ENCODE results near the gene FBXL20. TPM values are rescaled to one million over a fixed set of nuclear protein-coding genes. Genes with fewer than 3 reads are reported as not detected.
A peak's percentile ranks its signal among the peaks of the same experiment; 100 is the strongest.

FBXL20 gene
- total RNA-seq, 1 experiment from 2014 or later, result 9.9 TPM

- CTCF ChIA-PET, result interaction anchor here (0.6 kb wide), 1 partner anchor 195 kb away, joined by 6 read pairs; no protein-coding TSS in a partner anchor
- intact Hi-C loops (cut with micrococcal nuclease; ENCODE audit: unreplicated experiment) (no loop called here), in situ Hi-C loops (cut with HindIII; ENCODE audit: low pct_unique_long_range_greater_than_20kb, low sequenced_read_pairs) (no loop called here)
- ATAC-seq (no peak), DNase-seq (ENCODE audit: low read depth, low spot score) (no peak)
- H3K4me3 ChIP-seq (ENCODE audit: low read depth in 2 of 2, low read length in 2 of 2), result peak overlapping the region in 1 of 2 experiments; percentile 78; a peak in 3 of 4 replicates
- no peaks in the 10 kb centered on the region; the same call in 1 of the 2 replicates for H3K36me3 ChIP-seq (ENCODE audit: control insufficient read depth, insufficient read depth, low read length)
- POLR2A ChIA-PET, result no interaction called here
- peak overlapping the region; percentile 7; the same call in 1 of the 2 replicates for H3K27ac ChIP-seq (ENCODE audit: low read length)
- no TSS peak for BruUV-seq (replicated peaks)
- peaks cover 9% of the 10 kb centered on the region for H3K4me1 ChIP-seq (ENCODE audit: control insufficient read depth, insufficient read depth, low read length)
- no peaks in the 10 kb centered on the region for H3K27me3 ChIP-seq (ENCODE audit: control insufficient read depth, insufficient read depth, low read length)
- H3K9me3 ChIP-seq (ENCODE audit: control insufficient read depth, insufficient read depth, low read depth, low read length), result no peaks in the 10 kb centered on the region
- TF ChIP-seq POLR2AphosphoS5 (IDR thresholded peaks at IDR 0.05; ENCODE audit: low read depth, low read length) (no peak), TCF7L2 (IDR thresholded peaks at IDR 0.05; ENCODE audit: low read depth, low read length) (no peak), SIN3A (IDR thresholded peaks at IDR 0.05; ENCODE audit: borderline replicate concordance, insufficient read depth, low read depth, low read length) (no peak), REST (IDR thresholded peaks at IDR 0.05; ENCODE audit: insufficient read depth in 1 of 2, low read depth in 2 of 2, low read length in 1 of 2) (no peak)
Observed at GRCh38 chr17:39399791-39400190, 1.6 kb downstream of the FBXL20 start.

GRCh38 chr17:39393736-39394135, 7.7 kb downstream of the FBXL20 start:
- H3K4me1 ChIP-seq (ENCODE audit: control insufficient read depth, insufficient read depth, low read length), result no peaks in the 10 kb centered on the region
- no peaks in the 10 kb centered on the region for H3K27me3 ChIP-seq (ENCODE audit: control insufficient read depth, insufficient read depth, low read length)
- H3K9me3 ChIP-seq (ENCODE audit: control insufficient read depth, insufficient read depth, low read depth, low read length), result no peaks in the 10 kb centered on the region
- ChIA-PET POLR2A (no interaction called here), CTCF (no interaction called here)
- no peaks in the 10 kb centered on the region for H3K36me3 ChIP-seq (ENCODE audit: control insufficient read depth, insufficient read depth, low read length)
- TF ChIP-seq REST (IDR thresholded peaks at IDR 0.05; ENCODE audit: insufficient read depth in 1 of 2, low read depth in 2 of 2, low read length in 1 of 2) (no peak), CTCF (IDR thresholded peaks at IDR 0.05) (no peak), SIN3A (IDR thresholded peaks at IDR 0.05; ENCODE audit: borderline replicate concordance, insufficient read depth, low read depth, low read length) (no peak), POLR2AphosphoS5 (IDR thresholded peaks at IDR 0.05; ENCODE audit: low read depth, low read length) (no peak), TCF7L2 (IDR thresholded peaks at IDR 0.05; ENCODE audit: low read depth, low read length) (no peak)
- H3K4me3 ChIP-seq (ENCODE audit: low read depth in 2 of 2, low read length in 2 of 2), result no peak overlapping the region
- DNase-seq (ENCODE audit: low read depth, low spot score) (no peak), ATAC-seq (no peak)
- BruUV-seq (replicated peaks), result no TSS peak
- intact Hi-C loops (cut with micrococcal nuclease; ENCODE audit: unreplicated experiment), result no loop called here
- H3K27ac ChIP-seq (ENCODE audit: low read length), result no peak overlapping the region
- in situ Hi-C loops (cut with HindIII; ENCODE audit: low pct_unique_long_range_greater_than_20kb, low sequenced_read_pairs), result no loop called here
